C4-2B (cell line): ENCODE data around the gene GNMT.

Experiments used
- CTCF ChIP-seq: fragments of 450-650 bp; conservative IDR thresholded peaks from 2 replicates; pipeline ENCODE4 v1.5.1; 2017; ENCODE audit warnings: mild to moderate bottlenecking
- ZFX ChIP-seq: fragments of 450-650 bp; IDR thresholded peaks from 2 replicates; pipeline ENCODE4 v1.6.1; 2017

DNA sequence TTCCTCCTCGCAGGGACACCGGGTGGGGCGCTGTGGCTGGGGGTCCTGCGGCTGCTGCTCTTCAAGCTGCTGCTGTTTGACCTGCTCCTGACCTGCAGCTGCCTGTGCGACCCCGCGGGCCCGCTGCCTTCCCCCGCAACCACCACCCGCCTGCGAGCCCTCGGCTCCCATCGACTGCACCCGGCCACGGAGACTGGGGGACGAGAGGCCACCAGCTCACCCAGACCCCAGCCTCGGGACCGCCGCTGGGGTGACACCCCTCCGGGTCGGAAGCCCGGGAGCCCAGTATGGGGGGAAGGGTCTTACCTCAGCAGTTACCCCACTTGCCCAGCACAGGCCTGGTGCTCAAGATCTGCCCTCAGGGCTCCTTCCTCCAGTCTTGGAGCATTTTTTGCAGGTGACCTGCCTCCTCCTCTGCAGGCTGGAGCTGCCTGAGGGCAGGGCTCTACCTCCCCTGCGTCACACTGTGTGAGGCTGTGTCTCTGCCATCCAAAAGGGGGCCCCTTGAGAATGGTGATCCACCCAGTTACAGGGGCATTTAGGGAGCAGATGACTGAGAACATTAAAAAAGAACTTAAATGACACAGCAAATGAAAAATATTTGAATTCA lies 35.2 kb upstream of the GNMT start:
- no peak for TF ChIP-seq CTCF
- no peak for TF ChIP-seq ZFX
